WI38 (cell line): ENCODE results near the gene NLRP6.
A peak's percentile ranks its signal among the peaks of the same experiment; 100 is the strongest.

Source experiments
- H3K4me3 ChIP-seq: 2 replicates; pipeline ENCODE4 v1.5.1; 2011; ENCODE audit warnings: low read depth, mild to moderate bottlenecking, control low read depth, low read length
- TF ChIP-seq, protein P1 (sequence below): IDR thresholded peaks from 2 replicates; pipeline ENCODE4 v1.5.1; 2012; ENCODE audit warnings: low read depth, mild to moderate bottlenecking, control low read depth, low read length

Gene NLRP6

DNA sequence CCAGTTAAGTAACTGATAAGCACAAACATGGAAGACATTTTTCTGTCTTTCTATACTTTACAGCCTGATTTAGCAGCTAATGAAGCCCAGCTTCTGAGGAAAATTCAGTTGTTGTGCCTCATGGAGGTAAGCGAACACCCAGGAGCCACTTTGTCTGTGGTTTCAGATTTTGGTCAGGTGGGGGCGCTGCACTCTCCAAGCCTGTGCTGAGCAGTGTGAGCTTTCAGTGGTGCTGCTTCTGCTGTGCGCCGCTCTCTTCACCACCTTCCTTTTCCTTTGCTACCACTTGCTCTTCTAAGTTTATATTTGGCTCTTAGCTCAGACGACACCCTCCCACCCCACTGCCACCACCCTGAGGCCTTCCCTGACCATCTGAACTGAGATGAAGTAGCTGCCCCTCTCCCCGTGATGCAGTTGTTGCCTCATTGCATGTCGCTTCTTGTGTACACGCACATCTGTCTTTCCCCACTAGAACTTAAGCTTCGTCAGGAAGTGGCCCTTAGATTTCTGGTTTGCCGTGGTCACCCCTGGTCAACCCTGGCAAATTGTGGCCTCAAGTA is 27.4 kb upstream of the NLRP6 start:
- H3K4me3 ChIP-seq, result no peak overlapping the region
- TF ChIP-seq, protein P1, sequence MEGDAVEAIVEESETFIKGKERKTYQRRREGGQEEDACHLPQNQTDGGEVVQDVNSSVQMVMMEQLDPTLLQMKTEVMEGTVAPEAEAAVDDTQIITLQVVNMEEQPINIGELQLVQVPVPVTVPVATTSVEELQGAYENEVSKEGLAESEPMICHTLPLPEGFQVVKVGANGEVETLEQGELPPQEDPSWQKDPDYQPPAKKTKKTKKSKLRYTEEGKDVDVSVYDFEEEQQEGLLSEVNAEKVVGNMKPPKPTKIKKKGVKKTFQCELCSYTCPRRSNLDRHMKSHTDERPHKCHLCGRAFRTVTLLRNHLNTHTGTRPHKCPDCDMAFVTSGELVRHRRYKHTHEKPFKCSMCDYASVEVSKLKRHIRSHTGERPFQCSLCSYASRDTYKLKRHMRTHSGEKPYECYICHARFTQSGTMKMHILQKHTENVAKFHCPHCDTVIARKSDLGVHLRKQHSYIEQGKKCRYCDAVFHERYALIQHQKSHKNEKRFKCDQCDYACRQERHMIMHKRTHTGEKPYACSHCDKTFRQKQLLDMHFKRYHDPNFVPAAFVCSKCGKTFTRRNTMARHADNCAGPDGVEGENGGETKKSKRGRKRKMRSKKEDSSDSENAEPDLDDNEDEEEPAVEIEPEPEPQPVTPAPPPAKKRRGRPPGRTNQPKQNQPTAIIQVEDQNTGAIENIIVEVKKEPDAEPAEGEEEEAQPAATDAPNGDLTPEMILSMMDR, result peak; percentile 64

- TF ChIP-seq, protein P1, result no peak
- no peak overlapping the region for H3K4me3 ChIP-seq
Observed at GRCh38 chr11:251550-251949, 26.7 kb upstream of the NLRP6 start.

DNA sequence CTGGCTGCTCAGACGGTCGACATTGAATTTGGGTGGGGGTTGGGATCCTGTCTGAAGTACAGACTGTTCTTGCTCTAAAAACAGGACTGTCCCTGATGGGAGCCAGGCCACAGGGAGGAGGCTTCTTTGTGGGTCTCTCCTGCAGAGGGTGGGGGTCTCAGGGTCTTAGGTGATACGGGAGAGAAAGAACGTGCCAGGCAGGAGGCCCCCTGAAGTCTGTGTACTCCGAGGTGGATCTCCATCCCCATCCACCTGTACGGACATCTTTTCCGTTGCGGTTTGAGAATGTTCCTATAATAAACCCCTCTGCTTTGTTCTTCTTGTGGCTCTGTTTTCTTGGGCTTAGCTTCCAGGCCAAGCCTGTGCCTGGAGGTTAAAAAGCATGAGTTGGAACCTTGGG is 25.5 kb upstream of the NLRP6 start:
- H3K4me3 ChIP-seq, result no peak overlapping the region
- TF ChIP-seq, protein P1, result no peak

GRCh38 chr11:253160-253885 is 24.9 kb upstream of the NLRP6 start:
- TF ChIP-seq, protein P1, result no peak
- H3K4me3 ChIP-seq, result no peak overlapping the region

DNA sequence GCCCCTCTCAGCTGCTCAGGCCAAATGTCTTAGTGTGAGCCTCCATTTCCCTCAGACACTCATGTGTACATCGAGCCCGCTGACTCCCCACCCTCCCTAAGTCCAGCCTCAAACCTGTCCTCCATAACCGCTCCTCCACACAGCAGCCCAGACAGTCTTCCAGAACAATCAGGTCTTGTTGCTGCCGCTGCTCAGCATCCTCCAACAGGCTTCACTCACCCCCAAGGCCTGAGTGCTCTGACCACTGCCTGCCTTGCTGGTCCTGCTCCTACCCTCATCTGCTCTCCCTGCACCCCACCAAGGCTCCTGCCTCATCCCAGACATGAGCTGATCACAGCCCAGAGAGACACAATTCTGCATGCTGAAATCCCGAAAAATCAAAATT is 24.3 kb upstream of the NLRP6 start:
- no peak overlapping the region for H3K4me3 ChIP-seq
- TF ChIP-seq, protein P1, result no peak

DNA sequence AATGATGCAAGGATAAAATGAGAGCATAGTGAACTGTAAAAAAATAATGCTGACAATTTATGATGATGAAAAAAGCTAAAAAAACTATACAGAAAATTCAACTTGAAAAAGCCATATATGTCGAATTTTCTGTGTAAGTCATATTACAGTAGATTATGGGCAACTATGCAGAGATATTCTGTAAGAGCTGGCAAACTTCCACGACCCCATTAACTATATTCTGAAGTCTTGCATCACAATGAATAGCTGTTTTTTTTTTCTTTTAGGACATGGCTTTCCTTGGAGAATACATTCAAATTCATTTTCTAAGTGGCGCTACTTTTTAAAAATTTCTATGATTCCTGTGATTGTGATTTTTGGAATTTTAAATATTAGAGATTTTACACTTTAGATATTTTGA is 23.0 kb upstream of the NLRP6 start:
- H3K4me3 ChIP-seq, result no peak overlapping the region
- TF ChIP-seq, protein P1, result no peak

DNA sequence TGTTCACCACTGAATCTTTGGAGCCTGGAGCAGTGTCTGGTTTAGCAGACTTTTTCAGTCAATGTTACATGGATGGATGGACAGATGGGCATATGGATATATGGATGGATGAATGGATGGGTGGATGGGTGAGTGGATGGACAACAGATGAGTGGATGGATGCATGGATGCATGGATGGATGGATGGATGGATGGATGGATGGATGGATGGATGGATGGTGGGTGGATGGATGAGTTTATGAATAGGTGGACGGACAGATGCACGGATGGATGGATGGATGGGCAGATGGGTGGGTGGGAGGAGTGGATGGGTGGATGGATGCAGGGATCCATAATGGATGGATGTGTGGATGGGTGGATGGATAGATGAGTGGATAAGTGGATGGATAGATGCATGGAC is 22.4 kb upstream of the NLRP6 start:
- H3K4me3 ChIP-seq, result no peak overlapping the region
- TF ChIP-seq, protein P1, result no peak
